Ishikawa (cell line): ENCODE results near the gene AVP.

ENCODE experiments used
- CEBPB ChIP-seq: IDR thresholded peaks from 2 replicates; pipeline ENCODE4 v1.6.1; 2012
- CREB1 ChIP-seq: IDR thresholded peaks from 2 replicates; pipeline ENCODE4 v1.6.1; 2012; ENCODE audit warnings: low read depth
- EGR1 ChIP-seq: IDR thresholded peaks from 2 replicates; pipeline ENCODE4 v1.6.1; 2012
- EP300 ChIP-seq: IDR thresholded peaks from 2 replicates; pipeline ENCODE4 v1.6.1; 2012; ENCODE audit warnings: borderline replicate concordance
- FOXM1 ChIP-seq: IDR thresholded peaks from 2 replicates; pipeline ENCODE4 v1.6.1; 2012; ENCODE audit warnings: low read depth, borderline replicate concordance
- NFIC ChIP-seq: IDR thresholded peaks from 2 replicates; pipeline ENCODE4 v1.6.1; 2012
- RAD21 ChIP-seq: IDR thresholded peaks from 2 replicates; pipeline ENCODE4 v1.6.1; 2012; ENCODE audit warnings: low read depth
- REST ChIP-seq: IDR thresholded peaks from 2 replicates; pipeline ENCODE4 v1.6.1; 2012; ENCODE audit warnings: low read depth, mild to moderate bottlenecking
- TAF1 ChIP-seq: IDR thresholded peaks from 2 replicates; pipeline ENCODE4 v1.6.1; 2012; ENCODE audit warnings: low read depth, mild to moderate bottlenecking
- TCF12 ChIP-seq: IDR thresholded peaks from 2 replicates; pipeline ENCODE4 v1.6.1; 2012; ENCODE audit warnings: low read depth
- TEAD4 ChIP-seq: IDR thresholded peaks from 2 replicates; pipeline ENCODE4 v1.6.1; 2012
- YY1 ChIP-seq: IDR thresholded peaks from 2 replicates; pipeline ENCODE4 v1.6.1; 2012; ENCODE audit warnings: low read depth
- ZBTB7A ChIP-seq: IDR thresholded peaks from 2 replicates; pipeline ENCODE4 v1.6.1; 2012; ENCODE audit warnings: low read depth
- TF ChIP-seq, protein P1 (sequence below): IDR thresholded peaks from 2 replicates; pipeline ENCODE4 v1.6.1; 2012
- TF ChIP-seq, protein P2 (sequence below): IDR thresholded peaks from 2 replicates; pipeline ENCODE4 v1.6.1; 2012

AVP gene

GRCh38 chr20:3129094-3129493 is 44.6 kb upstream of the AVP start:
- TF ChIP-seq, protein P1, sequence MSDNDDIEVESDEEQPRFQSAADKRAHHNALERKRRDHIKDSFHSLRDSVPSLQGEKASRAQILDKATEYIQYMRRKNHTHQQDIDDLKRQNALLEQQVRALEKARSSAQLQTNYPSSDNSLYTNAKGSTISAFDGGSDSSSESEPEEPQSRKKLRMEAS: no peak
- TF ChIP-seq EP300: no peak
- TF ChIP-seq REST: no peak
- TF ChIP-seq YY1: no peak
- TF ChIP-seq EGR1: no peak
- no peak for TF ChIP-seq CEBPB
- TF ChIP-seq TCF12: no peak
- TF ChIP-seq, protein P2, sequence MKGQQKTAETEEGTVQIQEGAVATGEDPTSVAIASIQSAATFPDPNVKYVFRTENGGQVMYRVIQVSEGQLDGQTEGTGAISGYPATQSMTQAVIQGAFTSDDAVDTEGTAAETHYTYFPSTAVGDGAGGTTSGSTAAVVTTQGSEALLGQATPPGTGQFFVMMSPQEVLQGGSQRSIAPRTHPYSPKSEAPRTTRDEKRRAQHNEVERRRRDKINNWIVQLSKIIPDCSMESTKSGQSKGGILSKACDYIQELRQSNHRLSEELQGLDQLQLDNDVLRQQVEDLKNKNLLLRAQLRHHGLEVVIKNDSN: no peak
- TF ChIP-seq TEAD4: no peak

DNA sequence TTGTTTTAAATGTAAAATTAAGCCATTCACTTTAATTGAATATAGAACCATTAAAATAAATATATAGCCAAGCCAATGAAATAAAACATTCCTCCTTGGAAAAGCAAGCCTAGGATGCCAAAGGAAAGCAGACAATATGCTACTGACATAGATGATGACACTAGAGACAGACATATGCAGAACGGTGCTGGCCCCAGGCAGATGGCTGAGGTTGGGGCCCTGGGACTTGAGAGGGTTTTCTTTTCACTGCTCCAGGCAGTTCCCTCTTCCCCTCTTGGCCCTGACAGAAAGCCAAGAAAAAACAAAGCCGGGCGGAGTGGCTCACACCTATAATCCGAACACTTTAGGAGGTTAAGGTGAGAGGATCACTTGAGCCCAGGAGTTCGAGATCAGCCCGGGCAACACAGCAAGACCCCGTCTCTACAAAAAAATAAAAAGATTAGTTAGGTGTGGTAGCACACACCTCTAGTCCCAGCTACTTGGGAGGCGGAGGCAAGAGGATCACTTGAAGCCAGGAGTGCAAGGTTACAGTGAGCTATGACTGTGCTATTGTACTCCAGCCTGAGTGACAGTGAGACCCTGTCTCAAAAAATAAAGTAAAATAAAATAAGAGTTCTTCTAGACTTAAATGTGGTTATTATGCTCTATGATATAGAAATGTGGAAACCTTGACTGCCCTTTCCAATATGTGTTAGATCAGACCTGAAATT is 43.9 kb upstream of the AVP start:
- no peak for TF ChIP-seq FOXM1
- TF ChIP-seq CEBPB: no peak

DNA sequence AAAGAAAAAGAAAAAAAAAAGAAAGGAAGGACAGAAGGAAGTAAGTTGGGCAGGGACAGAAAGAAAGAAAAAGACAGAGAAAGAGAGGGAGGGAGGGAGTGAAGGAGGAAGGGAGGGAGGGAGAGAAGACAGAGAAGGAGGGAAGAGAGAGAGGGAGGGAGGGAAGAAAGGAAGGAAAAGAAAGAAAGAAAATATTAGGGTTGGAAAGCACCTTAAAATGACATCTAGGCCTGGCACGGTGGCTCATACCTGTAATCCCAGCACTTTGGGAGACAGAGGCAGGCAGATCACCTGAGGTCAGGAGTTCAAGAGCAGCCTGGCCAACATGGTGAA is 42.0 kb upstream of the AVP start:
- TF ChIP-seq YY1 (no peak), REST (no peak), RAD21 (no peak), TCF12 (no peak), FOXM1 (no peak), EP300 (no peak), NFIC (no peak), CEBPB (no peak), ZBTB7A (no peak), CREB1 (no peak), TEAD4 (no peak), TAF1 (no peak), EGR1 (no peak)
- TF ChIP-seq, protein P1: no peak
- TF ChIP-seq, protein P2: no peak

GRCh38 chr20:3123542-3123941 is 39.0 kb upstream of the AVP start:
- TF ChIP-seq, protein P1: no peak
- TF ChIP-seq FOXM1: no peak
- no peak for TF ChIP-seq YY1
- TF ChIP-seq TAF1: no peak
- no peak for TF ChIP-seq CREB1
- no peak for TF ChIP-seq REST
- no peak for TF ChIP-seq ZBTB7A
- no peak for TF ChIP-seq EP300
